8988T (cell line): ENCODE results near the gene C18orf32.
"Not testable (repeated sequence)": the region's sequence is repeated elsewhere in the genome, so short reads cannot be mapped to it uniquely, and the experiment has no call there.

Source experiments
- DNase-seq: peaks from one replicate; pipeline ENCODE4 v3.0.0; 2011

The C18orf32 gene

GRCh38 chr18:49467019-49467563 lies 19.9 kb downstream of the C18orf32 start:
- no peak for DNase-seq

- no peak for DNase-seq
These were observed 22.1 kb downstream of the C18orf32 start for GRCh38 chr18:49464718-49465598.

DNA sequence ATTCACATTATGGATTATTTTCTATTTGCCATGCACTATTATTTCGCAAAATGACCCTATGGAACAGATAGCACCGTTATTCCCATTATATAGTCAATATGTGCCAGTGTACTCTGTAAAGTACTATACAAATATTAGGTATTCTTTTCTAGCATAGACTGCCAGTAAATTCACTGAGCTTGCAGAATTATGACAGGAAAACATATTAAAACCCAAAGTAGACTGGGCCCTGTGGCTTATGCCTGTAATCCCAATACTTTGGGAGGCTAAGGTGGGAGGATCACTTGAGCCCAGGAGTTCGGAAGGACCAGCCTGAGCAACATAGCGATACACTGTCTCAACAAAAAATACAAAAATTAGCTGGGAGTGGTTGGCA lies 25.4 kb downstream of the C18orf32 start:
- DNase-seq: no peak

DNA sequence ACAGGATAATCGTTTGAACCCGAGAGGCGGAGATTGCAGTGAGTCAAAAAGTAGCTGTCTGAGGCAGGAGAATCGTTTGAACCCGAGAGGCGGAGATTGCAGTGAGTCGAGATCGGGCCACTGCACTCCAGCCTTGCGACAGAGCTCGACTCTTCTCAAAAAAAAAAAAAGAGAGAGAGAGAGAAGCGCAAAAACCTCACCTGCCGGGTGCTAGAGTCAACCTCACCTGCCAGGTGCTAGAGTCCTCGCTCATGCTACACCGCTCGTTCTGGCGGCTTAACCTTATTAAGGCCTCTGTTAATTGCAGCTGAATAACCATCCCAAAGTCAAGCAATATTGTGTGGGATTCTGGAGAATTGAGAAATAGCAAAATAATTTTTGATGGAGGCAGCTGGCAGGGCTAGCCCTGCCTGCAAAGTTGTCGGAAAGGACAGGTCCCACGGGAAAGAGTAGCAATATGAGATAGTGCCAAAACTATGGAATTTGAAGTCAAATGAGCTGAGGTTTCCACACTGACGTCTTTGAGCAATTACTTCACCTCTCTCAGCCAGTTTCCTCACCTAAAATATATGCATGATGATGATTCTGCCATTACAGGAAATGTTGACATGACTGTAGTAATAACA lies 25.9 kb downstream of the C18orf32 start:
- no peak for DNase-seq

GRCh38 chr18:49459404-49460171 lies 27.4 kb downstream of the C18orf32 start:
- no peak for DNase-seq

- no peak for DNase-seq
These were observed 29.4 kb downstream of the C18orf32 start for GRCh38 chr18:49457616-49458015.

GRCh38 chr18:49456794-49457193 lies 30.2 kb downstream of the C18orf32 start:
- no peak for DNase-seq

GRCh38 chr18:49452534-49452933 lies 34.5 kb downstream of the C18orf32 start:
- DNase-seq: not testable (repeated sequence)

DNA sequence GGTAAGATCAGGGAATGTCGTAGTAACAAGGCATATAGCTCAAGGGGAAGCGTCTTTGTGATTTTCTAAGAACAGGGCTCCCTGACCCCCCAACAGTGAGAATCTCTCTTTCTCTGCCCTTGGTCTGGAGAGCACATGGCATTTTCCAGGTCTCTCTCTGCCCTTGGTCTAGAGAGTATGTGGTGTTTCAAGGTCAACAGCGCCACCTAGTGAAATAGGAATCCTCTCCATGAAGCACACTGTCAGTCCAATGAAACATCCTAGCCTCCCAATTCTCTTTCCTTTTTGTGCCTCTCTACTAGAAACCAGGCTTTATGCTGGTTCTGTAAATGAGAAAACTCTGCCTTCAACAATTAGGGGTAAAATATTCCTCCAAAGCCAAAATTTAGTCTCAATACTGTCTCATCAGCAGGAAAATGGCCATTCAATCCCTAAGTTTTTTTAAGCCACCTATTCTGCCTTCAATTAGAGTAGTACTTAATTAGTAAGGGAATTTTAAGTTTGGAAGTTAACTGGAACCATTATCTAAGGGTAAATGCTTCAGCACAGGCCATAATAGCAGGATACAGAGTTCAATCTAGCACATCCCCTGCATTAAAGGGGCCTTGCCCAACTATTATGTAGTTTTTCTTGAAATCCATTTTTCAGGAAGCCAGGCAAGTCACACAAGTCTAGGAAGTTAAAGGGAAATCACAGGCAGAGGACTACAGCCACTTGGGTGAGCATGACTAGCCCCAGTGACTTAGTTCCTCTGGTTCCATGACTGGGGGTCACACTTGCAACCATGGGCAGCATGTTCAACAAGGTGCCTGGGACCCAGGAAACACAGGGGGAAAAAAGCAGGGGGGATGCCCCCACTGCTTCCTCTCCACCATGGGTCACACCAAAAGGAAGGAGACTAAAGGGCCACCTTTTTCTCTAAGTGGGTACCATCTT lies 39.0 kb downstream of the C18orf32 start:
- no peak for DNase-seq

DNA sequence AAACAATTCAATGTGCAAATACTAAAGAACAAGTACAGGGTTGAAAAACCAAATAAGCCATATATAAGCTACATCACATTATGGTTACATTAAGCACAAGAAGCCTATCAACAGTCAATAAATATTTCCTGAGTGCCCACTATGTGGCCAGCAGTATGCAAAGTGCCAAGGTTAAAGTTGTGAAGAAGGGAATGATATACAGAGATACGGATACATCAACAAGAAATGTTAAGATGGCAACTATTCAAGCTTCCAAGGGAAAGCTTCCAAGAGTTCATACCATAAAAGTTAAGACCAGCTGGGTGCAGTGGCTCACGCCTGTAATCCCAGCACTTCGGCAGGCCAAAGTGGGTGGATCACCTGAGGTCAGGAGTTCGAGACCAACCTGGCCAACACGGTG lies 40.6 kb downstream of the C18orf32 start:
- no peak for DNase-seq

DNA sequence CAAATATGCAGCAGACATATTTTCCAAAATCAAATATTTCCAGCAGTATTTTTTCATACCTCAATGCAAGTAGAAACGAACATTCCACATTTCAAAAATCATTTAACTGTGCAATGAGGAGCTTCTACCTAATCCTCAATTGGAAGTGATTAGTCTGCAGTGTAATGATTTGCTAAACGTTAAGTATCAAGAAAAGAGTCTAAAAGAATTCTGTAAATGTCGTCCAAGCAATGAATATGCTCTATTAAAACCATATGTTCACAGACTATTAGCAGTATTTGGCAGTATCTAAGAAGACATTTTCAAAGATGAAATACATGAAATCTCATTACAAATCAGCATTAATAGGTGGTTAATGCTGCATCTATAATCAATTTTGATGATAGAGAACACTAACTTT lies 42.5 kb downstream of the C18orf32 start:
- DNase-seq: no peak

DNA sequence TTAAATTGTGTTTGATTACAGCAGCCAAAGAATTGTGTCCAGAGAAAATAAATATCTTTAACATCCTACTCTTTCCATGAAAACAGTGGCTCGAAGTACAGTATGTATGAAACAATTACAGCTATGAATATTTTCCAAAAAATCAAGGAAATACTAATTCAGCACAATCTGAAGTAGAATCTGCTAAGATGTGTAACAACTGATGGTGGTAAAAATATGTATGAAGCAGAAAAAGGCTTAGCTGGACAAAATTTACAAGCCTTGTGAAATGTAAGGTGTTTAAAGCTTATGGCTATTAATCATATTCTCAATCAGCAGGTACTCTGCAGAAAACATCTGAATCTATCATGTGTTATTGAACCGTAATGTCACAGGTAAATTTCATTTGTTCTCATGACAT lies 43.2 kb downstream of the C18orf32 start:
- no peak for DNase-seq

DNA sequence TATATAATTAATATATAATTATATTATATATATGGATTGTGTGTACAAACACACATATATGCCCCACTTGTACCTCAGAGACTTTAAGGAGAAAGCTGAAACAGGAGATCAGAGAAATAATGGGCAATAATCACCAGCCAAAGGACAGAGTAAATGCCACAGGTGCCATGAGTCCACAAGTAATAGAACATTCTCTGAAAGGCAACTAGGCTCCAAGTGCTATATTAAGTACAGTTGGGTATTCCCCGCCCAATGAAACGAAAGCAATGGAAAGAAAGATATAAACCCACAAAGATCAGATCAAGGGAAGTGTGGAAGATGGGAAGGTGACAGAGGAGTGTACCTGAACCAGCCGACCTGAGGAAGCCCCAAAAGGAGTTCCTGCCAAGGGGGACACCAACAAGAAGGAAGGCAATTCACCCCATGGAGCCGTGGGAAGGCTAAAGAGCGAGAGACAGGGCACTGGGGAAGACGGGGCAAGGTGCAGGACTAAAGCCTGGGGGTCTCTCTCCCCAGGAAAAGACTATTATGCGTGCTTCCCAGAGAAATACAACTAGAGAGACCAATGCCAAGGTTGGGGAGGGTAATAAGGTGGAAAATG lies 45.6 kb downstream of the C18orf32 start:
- no peak for DNase-seq

GRCh38 chr18:49435170-49435569 lies 51.9 kb downstream of the C18orf32 start:
- no peak for DNase-seq

GRCh38 chr18:49432602-49433001 lies 54.4 kb downstream of the C18orf32 start:
- DNase-seq: no peak

- peak; percentile 13 for DNase-seq
These were observed 55.7 kb downstream of the C18orf32 start for GRCh38 chr18:49431165-49431962.
